Measurements from ENCODE around the gene BDH1.

DNA sequence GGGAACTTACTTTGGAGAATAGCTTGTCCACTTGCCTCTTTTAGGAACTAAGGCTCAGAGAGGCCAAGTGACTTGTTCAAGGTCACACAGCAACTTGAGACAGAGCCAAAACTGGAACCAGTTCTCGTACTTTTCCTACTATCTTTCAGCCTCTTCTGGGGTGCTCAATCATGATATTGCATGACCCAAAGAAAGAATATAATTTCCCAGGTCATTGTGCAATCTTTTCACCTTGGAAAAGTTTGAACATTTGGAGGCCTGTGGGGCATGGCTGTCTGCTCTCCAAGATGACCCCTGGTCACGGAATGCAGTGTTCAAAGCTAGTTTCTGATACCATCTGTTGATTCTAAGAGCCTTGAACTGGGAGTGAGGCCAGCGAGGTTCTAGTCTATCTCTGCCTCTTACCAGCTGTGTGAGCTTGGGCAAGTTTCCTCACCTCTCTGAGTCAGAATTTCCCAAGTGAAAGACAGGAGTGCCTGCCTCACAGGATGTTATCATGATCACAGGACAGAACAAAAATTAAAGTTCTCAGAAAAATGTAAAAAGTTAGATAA, 89.7 kb downstream of the BDH1 start:
- TF ChIP-seq, protein P1, sequence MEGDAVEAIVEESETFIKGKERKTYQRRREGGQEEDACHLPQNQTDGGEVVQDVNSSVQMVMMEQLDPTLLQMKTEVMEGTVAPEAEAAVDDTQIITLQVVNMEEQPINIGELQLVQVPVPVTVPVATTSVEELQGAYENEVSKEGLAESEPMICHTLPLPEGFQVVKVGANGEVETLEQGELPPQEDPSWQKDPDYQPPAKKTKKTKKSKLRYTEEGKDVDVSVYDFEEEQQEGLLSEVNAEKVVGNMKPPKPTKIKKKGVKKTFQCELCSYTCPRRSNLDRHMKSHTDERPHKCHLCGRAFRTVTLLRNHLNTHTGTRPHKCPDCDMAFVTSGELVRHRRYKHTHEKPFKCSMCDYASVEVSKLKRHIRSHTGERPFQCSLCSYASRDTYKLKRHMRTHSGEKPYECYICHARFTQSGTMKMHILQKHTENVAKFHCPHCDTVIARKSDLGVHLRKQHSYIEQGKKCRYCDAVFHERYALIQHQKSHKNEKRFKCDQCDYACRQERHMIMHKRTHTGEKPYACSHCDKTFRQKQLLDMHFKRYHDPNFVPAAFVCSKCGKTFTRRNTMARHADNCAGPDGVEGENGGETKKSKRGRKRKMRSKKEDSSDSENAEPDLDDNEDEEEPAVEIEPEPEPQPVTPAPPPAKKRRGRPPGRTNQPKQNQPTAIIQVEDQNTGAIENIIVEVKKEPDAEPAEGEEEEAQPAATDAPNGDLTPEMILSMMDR (IDR thresholded peaks at IDR 0.05; ENCODE audit: poor library complexity), result no peak
- TF ChIP-seq EZH2 (IDR thresholded peaks at IDR 0.05; ENCODE audit: borderline replicate concordance), result no peak

All from hepatocyte (in vitro differentiated cells).